MM.1S (cell line): ENCODE data around the gene ACTN1.
"Not testable (repeated sequence)": the region's sequence is repeated elsewhere in the genome, so short reads cannot be mapped to it uniquely, and the experiment has no call there.

Experiments used
- CTCF ChIP-seq: fragments of 300-600 bp; sonication (generic); IDR thresholded peaks from 2 replicates; pipeline ENCODE4 v1.5.1; 2016; ENCODE audit warnings: antibody characterized with exemption, low read length, mixed read lengths
- EZH2 ChIP-seq: fragments of 300-600 bp; sonication (generic); optimal IDR thresholded peaks from 2 replicates; pipeline ENCODE3; 2017; ENCODE audit warnings: low read depth, mild to moderate bottlenecking, antibody characterized with exemption, low read length, mixed read lengths
- EZH2phosphoT487 ChIP-seq: fragments of 300-600 bp; sonication (generic); IDR thresholded peaks from 2 replicates; pipeline ENCODE4 v1.6.1; 2018; ENCODE audit warnings: antibody characterized with exemption, low read length

GRCh38 chr14:68852493-68852892, 126.6 kb downstream of the ACTN1 start:
- not testable (repeated sequence) for TF ChIP-seq CTCF, EZH2, EZH2phosphoT487
